Measurements from ENCODE around the gene BTBD7.

The BTBD7 gene

DNA sequence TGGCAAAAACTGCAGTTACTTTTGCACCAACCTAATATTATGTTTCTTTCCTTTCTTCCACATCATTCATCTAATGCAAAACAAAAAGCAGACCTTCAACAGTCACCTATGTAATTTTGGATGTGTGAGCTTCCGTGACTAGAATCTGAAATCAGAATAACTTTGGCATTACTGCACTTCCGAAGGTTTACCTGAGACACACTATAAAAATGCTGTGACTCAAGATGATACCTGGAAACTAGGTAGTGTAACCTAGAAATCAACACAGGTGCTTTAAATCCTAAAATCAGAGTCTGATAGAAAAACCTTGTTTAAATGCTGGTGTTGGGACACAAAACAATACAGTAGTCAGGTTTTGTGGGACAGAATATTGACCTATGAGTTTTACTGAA lies 2.2 kb downstream of the BTBD7 start:
- DNase-seq (ENCODE audit: low read depth), result no peak

DNA sequence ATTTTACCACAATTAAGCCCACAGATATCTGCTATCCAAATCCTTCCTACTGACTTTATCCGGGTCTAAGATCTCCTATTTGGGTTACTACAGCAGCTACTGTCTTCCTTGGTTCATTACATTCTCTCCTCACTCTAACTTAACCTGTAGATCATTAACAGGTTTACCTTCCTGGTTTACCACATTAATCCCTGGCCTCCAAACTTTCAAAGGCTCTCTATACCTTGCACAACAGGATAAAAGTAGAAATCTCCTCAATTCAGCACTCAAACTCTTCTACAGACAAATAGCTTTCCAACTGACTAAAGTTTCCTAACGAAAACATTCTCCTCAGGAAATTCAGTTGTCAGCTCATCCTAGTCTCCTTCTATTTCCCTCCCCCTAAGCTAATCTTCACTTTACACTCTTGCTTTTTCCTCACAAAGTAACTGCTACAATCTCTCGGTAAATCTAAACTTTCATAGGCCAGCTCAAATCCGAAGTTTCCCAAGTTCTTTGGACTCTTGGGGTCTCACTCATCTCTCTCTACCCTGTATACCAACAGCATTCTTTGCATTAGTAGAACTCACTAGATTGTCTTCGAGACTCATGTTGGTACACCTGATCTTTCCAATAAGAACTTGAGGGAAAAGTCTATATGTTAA lies 2.7 kb downstream of the BTBD7 start:
- DNase-seq (ENCODE audit: low read depth), result no peak

DNA sequence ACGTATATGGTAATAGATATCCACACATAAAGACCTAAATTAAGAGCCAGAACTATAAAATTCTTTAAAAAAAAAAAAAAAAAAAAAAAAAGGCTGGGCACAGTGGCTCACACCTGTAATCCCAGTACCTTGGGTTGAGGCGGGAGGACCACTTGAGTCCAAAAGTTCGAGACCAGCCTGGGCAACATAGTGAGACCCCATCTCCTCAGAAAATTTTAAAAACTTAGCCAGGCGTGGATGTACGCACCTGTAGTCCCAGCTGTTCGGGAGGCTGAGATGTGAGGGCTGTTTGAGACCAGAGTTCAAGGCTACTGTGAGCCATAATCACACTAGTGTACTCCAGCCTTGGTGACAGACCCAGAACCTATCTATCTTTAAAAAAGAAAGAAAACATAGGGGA lies 4.3 kb downstream of the BTBD7 start:
- DNase-seq (ENCODE audit: low read depth), result no peak

DNA sequence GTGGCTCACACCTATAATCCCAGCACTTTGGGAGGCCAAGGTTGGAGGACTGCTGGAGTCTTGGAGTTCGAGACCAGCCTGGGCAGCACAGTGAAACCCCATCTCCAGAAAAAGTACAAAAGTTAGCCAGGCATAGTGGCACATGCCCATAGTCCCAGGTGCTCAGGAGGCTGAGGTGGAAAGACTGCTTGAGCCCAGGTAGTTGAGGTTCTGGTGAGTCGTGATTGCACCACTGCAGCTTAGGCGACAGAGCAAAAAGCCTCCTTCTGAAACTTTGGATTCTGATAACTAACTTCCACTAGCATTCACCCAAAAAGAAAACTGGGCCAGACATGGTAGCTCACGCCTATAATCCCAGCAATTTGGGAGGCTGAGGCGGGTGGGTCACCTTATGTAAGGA lies 6.6 kb downstream of the BTBD7 start:
- no peak for DNase-seq (ENCODE audit: low read depth)

DNA sequence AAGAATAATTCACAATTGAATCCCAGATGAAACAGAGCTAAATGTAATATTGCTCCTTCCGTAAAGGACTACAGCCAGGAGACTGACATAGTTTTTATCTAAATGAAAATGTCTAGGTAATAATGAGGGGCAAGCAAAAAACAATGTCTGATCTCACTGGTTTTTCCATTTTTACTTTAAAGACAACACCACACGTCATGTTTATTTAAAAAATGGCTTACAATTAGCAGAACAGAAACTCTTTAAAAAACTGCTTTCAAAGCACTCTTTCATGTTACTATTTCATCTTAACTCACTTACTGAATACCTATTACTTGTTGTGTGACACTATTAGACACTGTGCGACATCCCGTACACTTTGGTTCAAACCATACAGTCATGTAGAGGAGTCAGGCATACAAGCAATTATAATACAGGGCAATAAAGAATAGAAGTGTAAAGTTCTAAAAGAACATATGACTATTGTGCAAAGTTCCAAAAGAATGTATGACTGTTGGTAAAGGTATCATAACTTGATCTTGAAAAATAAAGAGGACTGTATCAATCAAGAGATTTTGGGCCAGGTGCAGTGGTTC lies 9.1 kb downstream of the BTBD7 start:
- no peak for DNase-seq (ENCODE audit: low read depth)

DNA sequence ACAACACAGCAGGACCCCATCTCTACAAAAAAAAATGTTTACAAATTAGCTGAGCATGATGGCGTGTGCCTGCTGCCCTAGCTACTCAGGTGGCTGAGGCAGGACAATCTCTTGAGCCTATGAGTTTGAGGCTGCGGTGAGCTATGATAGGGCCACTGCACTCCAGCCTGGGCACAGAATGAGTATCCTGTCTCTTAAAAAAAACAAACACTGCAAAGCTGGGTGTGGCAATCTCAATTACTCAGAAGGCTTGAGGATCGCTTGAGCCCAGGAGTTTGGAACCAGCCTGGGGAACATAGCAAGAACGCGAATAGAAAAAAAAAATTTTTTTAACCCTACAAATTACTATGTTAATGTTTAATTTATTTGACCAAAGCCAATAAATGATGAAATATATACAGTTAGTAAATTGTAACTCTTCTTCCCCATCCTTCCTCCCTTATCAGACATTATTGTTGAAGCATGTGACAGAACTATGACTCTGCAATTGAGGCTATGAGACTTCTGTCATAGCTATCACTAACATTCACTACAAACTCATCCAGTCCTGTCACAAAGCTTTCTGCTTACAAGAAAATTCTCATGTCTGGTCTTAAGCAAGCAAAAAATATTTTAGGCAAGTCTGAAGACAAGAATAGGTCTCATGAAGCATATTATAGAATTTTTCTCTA lies 9.8 kb downstream of the BTBD7 start:
- no peak for DNase-seq (ENCODE audit: low read depth)

DNA sequence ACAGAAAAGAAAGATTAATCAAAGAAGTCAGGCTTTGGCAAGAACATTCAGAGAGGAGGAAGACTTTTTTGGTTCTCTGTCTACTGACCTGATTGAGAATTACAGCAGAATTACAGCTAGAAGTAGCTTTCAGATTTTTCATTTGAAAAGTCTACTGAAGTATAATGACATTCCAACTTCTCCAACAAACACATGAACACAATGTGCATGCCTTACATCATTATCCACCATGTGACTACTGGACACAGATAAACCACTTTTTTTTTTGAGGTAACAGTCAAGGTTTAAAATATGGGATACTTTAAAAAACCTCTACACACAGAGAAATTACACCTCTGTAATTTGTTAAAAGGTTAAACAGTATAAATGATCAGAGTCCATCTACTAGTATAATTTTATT lies 12.3 kb downstream of the BTBD7 start:
- no peak for DNase-seq (ENCODE audit: low read depth)

DNA sequence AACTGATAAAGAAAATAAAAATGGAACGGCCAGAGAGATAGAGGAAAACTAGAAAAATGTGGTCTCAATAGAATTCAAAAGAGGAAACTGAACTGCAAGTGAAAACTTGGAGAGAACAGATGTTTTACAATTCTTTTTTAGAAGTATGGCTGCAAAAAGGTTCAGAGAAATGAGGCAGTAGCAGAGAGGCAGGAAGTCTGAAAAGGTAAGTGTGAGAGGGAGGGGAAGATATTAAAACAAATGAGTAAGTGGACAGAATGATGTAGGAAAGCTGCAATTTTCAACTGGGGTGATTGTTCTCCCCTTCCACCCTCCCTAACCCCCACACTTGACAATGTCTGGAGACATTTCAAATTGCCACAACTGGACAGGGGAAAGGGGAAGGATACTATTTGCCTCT lies 12.9 kb downstream of the BTBD7 start:
- DNase-seq (ENCODE audit: low read depth), result no peak

DNA sequence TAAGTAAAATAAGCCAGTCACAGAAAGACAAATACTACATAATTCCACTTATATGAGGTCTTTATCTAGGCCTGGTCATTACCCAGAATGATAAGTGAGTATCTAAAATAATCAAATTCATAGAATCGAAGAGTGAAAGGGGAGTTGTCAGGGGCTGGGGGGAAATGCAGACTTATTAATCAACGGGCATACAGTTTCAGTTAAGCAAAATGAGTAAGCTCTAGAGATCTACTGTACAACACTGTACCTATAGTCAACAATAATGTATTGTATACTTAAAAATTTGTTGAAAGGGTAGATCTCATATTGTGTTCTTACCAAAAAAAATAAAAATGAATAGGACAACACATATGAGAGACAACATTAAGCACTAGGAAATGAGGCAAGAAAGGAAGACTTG lies 13.3 kb downstream of the BTBD7 start:
- DNase-seq (ENCODE audit: low read depth), result no peak

DNA sequence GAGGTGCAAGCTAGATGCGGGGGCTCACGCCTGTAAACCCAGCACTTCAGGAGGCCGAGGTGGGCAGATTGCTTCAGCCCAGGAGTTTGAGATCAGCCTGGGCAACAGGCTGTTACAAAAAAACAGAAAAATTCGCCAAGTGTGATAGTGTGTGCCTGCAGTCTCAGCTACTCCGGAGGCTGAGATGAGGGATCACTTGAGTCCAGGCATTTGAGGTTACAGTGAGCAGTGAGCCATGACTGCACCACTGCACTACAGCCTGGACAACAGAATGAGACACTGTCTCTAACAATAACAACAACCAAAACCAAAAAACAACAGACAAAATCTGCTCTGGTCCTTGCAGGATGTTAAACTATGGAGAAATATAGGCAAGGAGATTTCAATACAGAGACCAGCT lies 13.9 kb downstream of the BTBD7 start:
- no peak for DNase-seq (ENCODE audit: low read depth)

DNA sequence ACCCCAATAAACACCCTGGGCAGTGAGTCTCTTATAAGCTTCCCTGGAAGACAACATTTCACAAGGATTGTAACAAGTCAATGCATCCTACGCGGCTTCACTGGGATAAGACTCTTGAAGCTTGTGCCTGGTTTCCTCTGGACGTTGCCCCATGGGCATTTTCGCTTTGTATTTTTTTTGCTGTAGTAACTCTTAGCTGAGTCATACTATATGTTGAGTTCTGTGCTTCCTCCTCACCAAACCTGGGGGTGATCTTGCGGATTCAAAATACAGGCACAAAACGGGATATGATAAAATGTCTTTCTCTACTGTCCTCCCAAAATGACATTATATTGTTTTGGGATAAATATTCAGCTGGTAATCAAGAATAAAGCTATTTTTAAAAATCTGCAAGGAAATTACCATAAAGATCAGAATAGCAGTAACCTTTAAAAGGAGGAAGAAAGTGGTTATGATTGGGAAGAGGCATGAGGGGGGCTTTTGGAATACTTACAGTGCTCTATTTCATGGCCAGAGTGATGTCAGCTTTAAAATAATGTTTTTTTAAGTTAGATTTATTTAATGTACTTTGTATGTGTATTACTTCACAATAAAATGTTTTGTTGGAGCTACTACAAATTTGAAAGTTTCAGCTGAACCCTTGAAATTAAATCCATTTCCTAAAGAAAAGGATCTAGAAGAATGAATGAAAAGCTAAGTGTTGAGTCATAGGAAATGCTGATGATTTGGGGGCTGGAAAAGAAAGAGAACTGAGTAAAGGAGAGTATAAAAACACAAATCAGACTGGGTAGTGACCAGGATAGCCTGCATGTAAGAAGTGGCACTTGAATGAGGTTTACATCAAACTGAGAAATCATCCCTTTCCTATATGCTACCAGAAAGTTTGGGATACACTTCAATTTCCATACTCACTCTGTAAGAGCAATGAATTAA lies 14.7 kb downstream of the BTBD7 start:
- DNase-seq (ENCODE audit: low read depth), result no peak

DNA sequence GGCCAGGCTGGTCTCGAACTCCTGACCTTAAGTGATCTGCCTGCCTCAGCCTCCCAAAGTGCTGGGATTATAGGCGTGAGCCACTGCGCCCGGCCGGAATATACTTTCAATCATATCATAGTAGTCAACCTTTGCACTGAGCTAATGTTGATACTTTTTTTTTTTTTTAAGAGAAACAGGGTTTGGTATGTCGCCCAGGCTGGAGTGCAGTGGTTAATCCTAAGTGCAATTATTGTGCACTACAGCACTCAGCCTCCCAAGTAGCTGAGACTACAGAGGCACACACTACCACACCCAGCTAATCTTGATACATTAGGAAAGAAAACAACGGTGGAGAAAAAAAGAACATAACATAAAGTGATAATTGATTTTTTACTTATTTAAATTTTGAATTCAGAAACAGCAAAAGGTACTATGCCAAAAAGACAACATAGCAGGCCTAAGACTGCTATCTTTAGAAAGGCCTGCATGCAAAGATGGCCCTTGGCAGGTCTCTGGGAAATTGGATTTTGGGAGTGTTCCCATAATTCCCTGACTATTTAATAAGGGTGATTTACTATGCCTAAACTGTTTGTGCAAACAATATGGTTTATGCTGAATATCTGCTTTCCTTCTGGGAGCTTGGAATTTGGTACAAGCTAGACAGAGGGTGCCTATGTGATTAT lies 15.5 kb downstream of the BTBD7 start:
- no peak for DNase-seq (ENCODE audit: low read depth)

DNA sequence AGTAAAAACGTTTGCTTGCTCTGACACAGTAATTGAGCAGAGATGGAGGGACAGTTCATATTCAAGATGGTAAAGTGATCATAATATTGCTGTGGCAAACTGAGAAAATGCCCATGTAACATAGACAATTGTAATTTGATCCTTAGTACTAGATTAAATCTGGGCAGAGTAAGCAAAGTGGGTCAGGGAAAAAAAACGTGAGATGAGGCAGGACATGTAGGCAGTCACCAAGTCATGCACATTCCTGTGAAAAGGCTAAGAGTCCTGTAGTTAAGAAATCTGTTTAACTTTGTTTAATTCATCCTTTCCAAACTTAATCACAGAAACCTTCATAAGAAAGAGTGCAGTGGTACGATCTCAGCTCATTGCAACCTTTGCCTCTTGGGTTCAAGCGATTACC lies 16.1 kb downstream of the BTBD7 start:
- DNase-seq (ENCODE audit: low read depth), result no peak

DNA sequence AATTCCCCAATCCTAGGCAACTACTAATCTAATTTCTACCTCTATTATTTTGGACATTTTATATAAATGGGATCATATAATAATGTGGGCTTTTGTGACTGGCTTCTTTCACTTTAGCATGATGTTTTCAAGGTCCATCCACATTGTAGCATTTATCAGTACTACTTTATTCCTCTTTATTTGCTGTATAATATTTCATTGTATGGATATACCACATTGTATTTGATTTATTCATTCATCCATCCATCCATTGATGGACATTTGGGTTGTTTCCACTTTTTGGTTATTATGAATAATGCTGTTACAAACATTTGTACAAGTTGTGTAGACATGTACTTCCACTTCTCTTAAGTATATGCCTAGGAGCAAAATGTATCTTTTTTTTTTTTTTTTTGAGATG lies 17.3 kb downstream of the BTBD7 start:
- DNase-seq (ENCODE audit: low read depth), result no peak

DNA sequence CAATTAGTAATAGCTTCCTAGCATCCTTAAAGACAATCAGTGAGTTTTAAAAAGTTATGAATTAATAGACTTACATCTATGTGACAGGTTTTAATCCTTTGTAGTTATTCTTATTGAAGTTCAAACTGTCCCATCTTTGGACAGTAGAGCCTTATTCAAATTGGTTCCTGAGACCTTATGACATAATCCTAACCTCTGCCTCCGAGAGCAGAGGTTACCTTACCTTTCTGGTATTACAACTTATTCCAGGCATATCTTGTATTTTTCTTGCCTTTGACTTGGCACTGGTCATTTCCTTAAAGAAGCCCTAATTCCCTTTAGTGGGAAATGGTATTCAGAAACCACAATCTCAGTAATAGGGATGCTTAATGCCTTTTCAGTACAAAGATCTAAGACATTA lies 21.8 kb downstream of the BTBD7 start:
- no peak for DNase-seq (ENCODE audit: low read depth)

DNA sequence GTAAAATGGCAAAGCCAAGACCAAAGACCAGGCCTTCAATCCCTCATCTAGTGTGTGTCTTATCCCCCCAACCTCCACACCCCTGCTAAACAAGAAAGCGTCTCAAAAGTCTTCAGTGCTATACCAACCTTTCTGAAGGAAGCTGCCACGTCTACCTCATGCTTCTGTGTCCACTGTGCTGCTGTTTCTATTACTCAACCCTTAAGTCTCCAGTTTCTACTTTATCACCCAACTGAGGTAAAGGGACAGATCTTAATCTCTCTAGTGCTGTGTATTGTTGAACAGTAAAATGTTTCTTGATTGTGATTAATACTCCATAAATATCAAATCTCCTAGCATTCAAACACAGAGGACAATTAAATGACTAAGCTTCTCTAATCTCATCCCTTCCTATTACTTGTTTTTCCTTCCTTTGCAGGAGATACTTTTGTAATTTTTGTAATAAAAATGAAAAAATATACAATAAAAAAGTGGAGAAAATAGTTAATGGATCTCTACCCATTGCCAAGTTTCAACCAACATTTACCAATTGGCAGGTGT lies 23.3 kb downstream of the BTBD7 start:
- DNase-seq (ENCODE audit: low read depth), result no peak

DNA sequence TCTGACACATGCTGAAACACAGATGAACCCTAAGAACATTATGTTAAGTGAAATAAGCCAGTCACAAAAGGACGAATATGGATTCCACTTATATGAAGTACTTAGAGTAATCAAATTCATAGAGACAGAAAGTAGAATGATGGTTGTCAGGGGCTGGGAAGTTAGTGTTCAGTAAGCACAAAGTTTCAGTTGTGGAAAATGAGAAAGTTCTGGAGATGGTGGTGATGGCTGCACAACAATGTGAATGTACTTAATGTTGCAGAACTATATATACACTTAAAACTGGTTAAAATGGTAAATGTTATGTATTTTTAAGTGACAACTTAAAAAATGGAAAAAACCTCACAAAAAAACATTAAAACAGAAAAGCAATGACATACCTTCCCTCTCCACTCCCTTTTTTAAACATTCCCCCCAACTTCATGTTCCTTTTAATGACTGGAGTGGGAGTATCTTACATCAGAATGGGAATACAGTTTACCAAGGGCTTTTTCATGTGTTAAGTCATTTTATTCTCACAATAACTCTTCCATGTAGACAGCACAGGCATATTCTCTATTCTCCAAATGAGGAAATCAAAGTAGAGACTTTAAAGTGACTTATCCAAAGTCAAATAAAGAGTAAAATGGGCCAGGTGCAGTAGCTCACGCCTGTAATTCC lies 24.0 kb downstream of the BTBD7 start:
- DNase-seq (ENCODE audit: low read depth), result no peak

DNA sequence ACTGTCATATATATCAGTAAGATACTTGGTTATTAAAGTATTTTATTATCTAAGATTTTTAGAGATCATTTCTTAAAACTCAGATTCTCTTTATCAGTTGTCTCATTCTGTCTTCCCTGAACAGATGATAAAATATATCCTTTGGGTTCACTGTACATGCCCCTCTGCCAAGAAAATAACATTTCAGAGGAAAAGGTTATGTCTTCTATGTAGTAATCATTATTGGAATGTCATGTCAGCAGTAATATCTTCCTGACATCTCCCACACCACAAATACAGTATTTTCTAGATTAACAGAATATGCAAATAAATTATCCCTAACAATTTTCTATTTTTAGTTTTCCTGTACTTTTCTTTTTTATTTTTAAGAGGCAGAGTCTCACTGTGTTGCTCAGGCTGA lies 26.0 kb downstream of the BTBD7 start:
- DNase-seq (ENCODE audit: low read depth), result no peak

DNA sequence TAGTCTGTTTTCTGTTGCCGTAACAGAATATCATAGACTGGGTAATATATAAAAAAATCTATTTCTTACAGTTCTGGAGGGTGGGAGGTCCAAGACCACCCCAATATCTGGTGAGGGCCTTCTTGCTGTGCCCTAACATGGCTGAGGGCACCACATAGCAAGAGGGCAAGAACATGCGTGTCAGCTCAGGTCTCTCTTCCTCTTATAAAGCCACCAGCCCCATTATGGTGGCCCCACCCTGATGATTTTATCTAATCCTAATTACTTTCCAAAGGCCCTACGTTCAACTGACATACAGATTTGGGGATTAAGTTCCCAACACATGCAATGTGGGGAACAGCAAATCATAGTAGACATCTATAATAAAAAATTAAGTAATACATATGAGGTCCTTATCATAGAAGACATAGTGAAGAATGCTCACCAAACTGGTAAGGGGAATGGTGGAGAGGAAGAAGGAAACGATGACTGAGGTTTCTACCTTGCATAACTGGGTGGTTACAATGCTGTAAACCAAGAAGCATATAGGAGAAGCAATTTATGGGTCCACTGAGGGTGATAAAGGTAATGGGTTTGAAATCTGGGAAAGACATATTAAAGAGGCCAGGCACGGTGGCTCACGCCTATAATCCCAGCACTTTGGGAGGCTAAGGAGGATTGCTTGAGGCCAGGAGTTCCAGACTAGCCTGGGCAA lies 27.0 kb downstream of the BTBD7 start:
- DNase-seq (ENCODE audit: low read depth), result no peak

DNA sequence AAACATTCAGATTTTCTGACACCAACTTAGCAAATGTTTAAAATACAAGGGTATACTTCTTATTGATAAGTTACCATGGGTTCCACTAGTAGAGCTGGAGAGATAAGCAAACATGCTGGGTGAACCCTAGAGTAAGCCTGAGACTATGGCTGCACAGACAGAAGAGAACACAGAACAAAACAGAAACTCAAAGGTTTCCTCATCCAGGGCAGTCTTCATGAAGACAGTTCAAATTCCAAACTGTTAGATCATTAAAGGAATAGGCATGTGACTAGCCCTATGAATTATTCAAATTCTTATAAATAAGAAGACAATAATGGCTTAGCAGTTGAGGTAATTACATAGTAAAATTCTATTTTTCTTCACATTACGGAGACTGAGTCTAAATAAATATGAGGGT lies 28.1 kb downstream of the BTBD7 start:
- no peak for DNase-seq (ENCODE audit: low read depth)

DNA sequence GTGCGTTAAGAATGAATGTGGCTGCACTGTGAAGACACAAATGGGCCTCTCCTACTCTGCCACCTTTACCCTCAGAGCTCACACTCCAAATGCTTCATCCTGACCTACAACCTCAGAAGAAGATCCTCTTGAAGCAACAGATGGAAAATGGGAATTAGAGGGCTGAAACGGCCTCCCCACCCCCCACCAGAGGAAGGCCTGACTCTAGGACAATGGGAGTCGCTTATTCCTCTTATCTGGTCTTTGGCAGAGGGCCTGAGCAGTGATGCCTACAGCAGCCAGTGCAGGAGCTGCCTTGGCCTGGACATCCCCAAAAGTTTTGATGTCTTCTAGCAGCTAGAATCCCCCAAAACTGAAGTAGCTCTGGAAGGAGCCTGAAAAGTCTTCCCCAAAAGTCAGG lies 29.2 kb downstream of the BTBD7 start:
- no peak for DNase-seq (ENCODE audit: low read depth)
